OCI-LY7 (cell line): ENCODE results near the gene BCL7A. TPM values are rescaled to one million over a fixed set of nuclear protein-coding genes. Genes with fewer than 3 reads are reported as not detected.

ENCODE experiments used
- BruUV-seq: library from RNA; stranded (reverse); fragments of 400-500 nt; replicated peaks from 2 replicates; lab custom pipeline; 2021; lab: Mats Ljungman, UMichigan
- CTCF ChIA-PET: fragments of 300-600 bp; sonication (Branson Sonifier 250); formaldehyde crosslinking; loops from one replicate; lab custom pipeline; 2022; ENCODE audit warnings: antibody characterized with exemption; ENCODE audit not compliant: unreplicated experiment; lab: Charles Lee
- POLR2A ChIA-PET: fragments of 300-600 bp; sonication (Branson Sonifier 250); formaldehyde crosslinking; loops from one replicate; lab custom pipeline; 2022; ENCODE audit warnings: antibody characterized with exemption; lab: Charles Lee
- DNase-seq: peaks from one replicate; pipeline ENCODE4 v3.0.0-alpha.2; 2015; ENCODE audit warnings: low spot score
- H2AFZ ChIP-seq: fragments of 200-600 bp; sonication (generic), shearing (Covaris generic); 2 replicates; pipeline ENCODE4 v1.6.1; 2014; ENCODE audit warnings: mild to moderate bottlenecking, antibody characterized with exemption, low read length, moderate library complexity
- H3K27ac ChIP-seq: fragments of 200-600 bp; sonication (generic); 2 replicates; pipeline ENCODE4 v1.5.1; 2014; ENCODE audit warnings: mixed run types, low read depth, mild to moderate bottlenecking, moderate library complexity, low read length, inconsistent platforms; ENCODE audit not compliant: poor library complexity, severe bottlenecking
- H3K36me3 ChIP-seq: fragments of 200-600 bp; sonication (generic); 2 replicates; pipeline ENCODE4 v1.6.1; 2014; ENCODE audit warnings: mild to moderate bottlenecking, antibody characterized with exemption, low read length, moderate library complexity, mixed read lengths; ENCODE audit not compliant: insufficient read depth
- H3K4me1 ChIP-seq: fragments of 200-600 bp; sonication (generic); 2 replicates; pipeline ENCODE4 v1.5.1; 2014; ENCODE audit warnings: mild to moderate bottlenecking, low read length; ENCODE audit not compliant: insufficient read depth, poor library complexity, severe bottlenecking
- H3K4me2 ChIP-seq: fragments of 200-600 bp; sonication (generic); 2 replicates; pipeline ENCODE4 v1.6.1; 2014; ENCODE audit warnings: mild to moderate bottlenecking, low read length
- H3K4me3 ChIP-seq: fragments of 200-600 bp; sonication (generic); 2 replicates; pipeline ENCODE4 v1.5.1; 2014; ENCODE audit warnings: mild to moderate bottlenecking, low read depth, low read length; ENCODE audit not compliant: poor library complexity, severe bottlenecking
- H3K79me2 ChIP-seq: fragments of 200-600 bp; sonication (generic); 2 replicates; pipeline ENCODE4 v1.6.1; 2016; ENCODE audit warnings: low read depth, mild to moderate bottlenecking, low read length, moderate library complexity, mixed read lengths; ENCODE audit not compliant: insufficient read depth
- H3K9me2 ChIP-seq: fragments of 200-600 bp; sonication (generic); 2 replicates; pipeline ENCODE4 v1.6.1; 2016; ENCODE audit warnings: mild to moderate bottlenecking, low read length, mixed read lengths; ENCODE audit not compliant: insufficient read depth
- H3K9me3 ChIP-seq: fragments of 200-600 bp; sonication (generic); 2 replicates; pipeline ENCODE4 v1.6.1; 2014; ENCODE audit warnings: mild to moderate bottlenecking, mixed run types, low read length, mixed read lengths
- H4K20me1 ChIP-seq: fragments of 200-600 bp; sonication (generic); 2 replicates; pipeline ENCODE4 v1.6.1; 2014; ENCODE audit warnings: mild to moderate bottlenecking, antibody characterized with exemption, low read length, moderate library complexity, mixed read lengths; ENCODE audit not compliant: insufficient read depth
- CTCF ChIP-seq: fragments of 200-600 bp; sonication (generic); conservative IDR thresholded peaks from 2 replicates; pipeline ENCODE4 v1.5.1; 2014; ENCODE audit warnings: mild to moderate bottlenecking, antibody characterized with exemption, low read length, moderate library complexity, mixed read lengths
- EZH2phosphoT487 ChIP-seq: fragments of 200-600 bp; sonication (generic); IDR thresholded peaks from 2 replicates; pipeline ENCODE4 v1.6.1; 2018; ENCODE audit warnings: low read depth, borderline replicate concordance, mild to moderate bottlenecking, mixed run types, antibody characterized with exemption, low read length, moderate library complexity, mixed read lengths
- intact Hi-C: fragments of 100-400 bp; cut with micrococcal nuclease; formaldehyde crosslinking; loops from one replicate; pipeline ENCODE4 v1.10.0; 2022; ENCODE audit not compliant: unreplicated experiment
- total RNA-seq, 2 experiments: library from RNA; depleted of rRNA in 1 of 2; stranded (reverse); fragments of >200 nt in 1 of 2; shearing (Covaris generic) in 1 of 2; gene quantifications; 2 replicates each; pipeline ENCODE4 v1.2.3, GENCODE V29; 2014 to 2022

Gene BCL7A
- total RNA-seq, 2 experiments from 2014 or later: 76.2 to 84.7 TPM

GRCh38 chr12:122067966-122068365 lies 46.3 kb downstream of the BCL7A start:
- CTCF ChIA-PET: no interaction called here
- Histone ChIP-seq H3K9me3 (no peaks in the 10 kb centered on the region), H4K20me1 (no peaks in the 10 kb centered on the region), H3K4me3 (peak overlapping the region; percentile 20), H2AFZ (peak overlapping the region; percentile 53; the same call in 1 of the 2 replicates), H3K79me2 (no peaks in the 10 kb centered on the region), H3K9me2 (no peaks in the 10 kb centered on the region), H3K36me3 (no peaks in the 10 kb centered on the region), H3K4me1 (peaks cover 34% of the 10 kb centered on the region), H3K27ac (peak overlapping the region; percentile 48), H3K4me2 (peak overlapping the region; percentile 60)
- intact Hi-C loops: no loop called here
- TF ChIP-seq EZH2phosphoT487: no peak
- TF ChIP-seq CTCF: no peak
- POLR2A ChIA-PET: interaction anchor here (0.7 to 3.0 kb wide), 4 partner anchors 13 to 58 kb away, joined by 3 to 8 read pairs (median 5); no protein-coding TSS in a partner anchor
- no TSS peak for BruUV-seq
- DNase-seq: peak; percentile 90

- H3K9me3 ChIP-seq: no peaks in the 10 kb centered on the region
- H3K27ac ChIP-seq: no peak overlapping the region
- ChIA-PET CTCF (no interaction called here), POLR2A (no interaction called here)
- H3K9me2 ChIP-seq: no peaks in the 10 kb centered on the region
- no peak overlapping the region for H3K4me3 ChIP-seq
- no peaks in the 10 kb centered on the region for H3K36me3 ChIP-seq
- H4K20me1 ChIP-seq: no peaks in the 10 kb centered on the region
- no peak for TF ChIP-seq EZH2phosphoT487
- TF ChIP-seq CTCF: no peak
- H3K4me2 ChIP-seq: no peak overlapping the region
- peaks cover 25% of the 10 kb centered on the region for H3K4me1 ChIP-seq
- intact Hi-C loops: no loop called here
- no TSS peak for BruUV-seq
- DNase-seq: no peak
- no peaks in the 10 kb centered on the region for H3K79me2 ChIP-seq
- H2AFZ ChIP-seq: no peak overlapping the region
Measured at GRCh38 chr12:122072031-122072970, 50.6 kb downstream of the BCL7A start.

- Histone ChIP-seq H3K9me3 (no peaks in the 10 kb centered on the region), H3K36me3 (no peaks in the 10 kb centered on the region), H4K20me1 (no peaks in the 10 kb centered on the region), H3K27ac (no peak overlapping the region), H3K4me1 (peaks cover 20% of the 10 kb centered on the region), H3K9me2 (no peaks in the 10 kb centered on the region), H3K4me2 (no peak overlapping the region), H2AFZ (no peak overlapping the region), H3K79me2 (no peaks in the 10 kb centered on the region), H3K4me3 (no peak overlapping the region)
- intact Hi-C loops: no loop called here
- ChIA-PET POLR2A (interaction anchor here (1.0 kb wide), 1 partner anchor 9 kb away, joined by 5 read pairs; no protein-coding TSS in a partner anchor), CTCF (no interaction called here)
- DNase-seq: no peak
- no peak for TF ChIP-seq CTCF
- no peak for TF ChIP-seq EZH2phosphoT487
- no TSS peak for BruUV-seq
Measured at GRCh38 chr12:122073815-122074214, 52.1 kb downstream of the BCL7A start.
